Measurements from ENCODE around the gene RBM33.

RBM33 gene

GRCh38 chr7:155603205-155603857 is 41.1 kb upstream of the RBM33 start:
- DNase-seq (ENCODE audit: low read depth), result no peak
- no peak overlapping the region for H3K4me3 ChIP-seq (ENCODE audit: control insufficient read depth, low read depth, low read length)
- TF ChIP-seq CTCF (conservative IDR thresholded peaks at IDR 0.05; ENCODE audit: control insufficient read depth, insufficient read depth, low read depth, low read length), result no peak

- TF ChIP-seq CTCF (conservative IDR thresholded peaks at IDR 0.05; ENCODE audit: control insufficient read depth, insufficient read depth, low read depth, low read length), result no peak
- no peak overlapping the region for H3K4me3 ChIP-seq (ENCODE audit: control insufficient read depth, low read depth, low read length)
- no peak for DNase-seq (ENCODE audit: low read depth)
These were observed 40.5 kb upstream of the RBM33 start for GRCh38 chr7:155603858-155604503.

DNA sequence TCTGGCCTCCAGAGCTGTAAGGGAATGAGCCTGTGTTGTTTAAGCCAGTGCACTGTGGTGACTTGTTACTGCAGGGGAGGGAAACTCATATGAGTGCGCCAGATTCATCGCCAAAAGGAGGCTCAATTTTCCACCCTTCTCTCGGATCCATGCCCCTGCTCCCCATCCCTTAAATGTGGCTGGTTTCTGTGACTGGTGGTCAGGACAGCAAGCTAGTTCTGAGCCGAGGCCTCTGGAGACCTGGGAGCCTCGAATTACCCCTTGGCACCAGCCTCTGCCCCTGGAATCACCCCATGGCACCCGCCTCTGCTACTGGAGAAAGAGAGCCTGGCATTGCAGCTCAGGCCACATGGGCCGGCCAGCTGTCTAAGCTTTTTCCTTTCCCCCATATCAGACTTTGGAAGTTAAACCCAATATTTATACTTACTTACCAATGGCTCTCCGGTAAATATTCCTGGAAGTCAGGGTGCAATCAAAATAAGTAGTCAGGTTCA is 39.9 kb upstream of the RBM33 start:
- DNase-seq (ENCODE audit: low read depth), result no peak
- no peak for TF ChIP-seq CTCF (conservative IDR thresholded peaks at IDR 0.05; ENCODE audit: control insufficient read depth, insufficient read depth, low read depth, low read length)
- H3K4me3 ChIP-seq (ENCODE audit: control insufficient read depth, low read depth, low read length), result no peak overlapping the region

DNA sequence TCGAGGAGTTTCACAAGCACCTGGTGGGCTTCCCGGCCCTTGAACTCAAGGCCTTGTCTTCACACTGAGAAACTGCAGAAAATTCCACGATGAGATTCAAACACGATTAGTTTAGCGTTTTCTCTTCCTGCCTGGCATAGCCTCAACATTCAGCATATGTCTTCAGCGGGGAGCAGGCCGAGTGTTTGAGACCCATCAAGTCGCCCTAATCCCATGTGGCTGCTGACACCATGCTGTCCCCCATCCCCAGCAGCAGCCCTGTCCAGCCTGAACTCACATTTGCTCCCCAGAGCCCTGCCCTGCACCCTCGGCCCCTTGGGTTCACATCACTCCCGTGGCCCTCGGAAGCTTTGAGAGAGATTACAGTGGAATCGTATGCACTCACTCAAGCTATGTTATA is 35.3 kb upstream of the RBM33 start:
- no peak for TF ChIP-seq CTCF (conservative IDR thresholded peaks at IDR 0.05; ENCODE audit: control insufficient read depth, insufficient read depth, low read depth, low read length)
- DNase-seq (ENCODE audit: low read depth), result no peak
- no peak overlapping the region for H3K4me3 ChIP-seq (ENCODE audit: control insufficient read depth, low read depth, low read length)

- TF ChIP-seq CTCF (conservative IDR thresholded peaks at IDR 0.05; ENCODE audit: control insufficient read depth, insufficient read depth, low read depth, low read length), result no peak
- H3K4me3 ChIP-seq (ENCODE audit: control insufficient read depth, low read depth, low read length), result no peak overlapping the region
- no peak for DNase-seq (ENCODE audit: low read depth)
These were observed 33.7 kb upstream of the RBM33 start for GRCh38 chr7:155610633-155611193.

DNA sequence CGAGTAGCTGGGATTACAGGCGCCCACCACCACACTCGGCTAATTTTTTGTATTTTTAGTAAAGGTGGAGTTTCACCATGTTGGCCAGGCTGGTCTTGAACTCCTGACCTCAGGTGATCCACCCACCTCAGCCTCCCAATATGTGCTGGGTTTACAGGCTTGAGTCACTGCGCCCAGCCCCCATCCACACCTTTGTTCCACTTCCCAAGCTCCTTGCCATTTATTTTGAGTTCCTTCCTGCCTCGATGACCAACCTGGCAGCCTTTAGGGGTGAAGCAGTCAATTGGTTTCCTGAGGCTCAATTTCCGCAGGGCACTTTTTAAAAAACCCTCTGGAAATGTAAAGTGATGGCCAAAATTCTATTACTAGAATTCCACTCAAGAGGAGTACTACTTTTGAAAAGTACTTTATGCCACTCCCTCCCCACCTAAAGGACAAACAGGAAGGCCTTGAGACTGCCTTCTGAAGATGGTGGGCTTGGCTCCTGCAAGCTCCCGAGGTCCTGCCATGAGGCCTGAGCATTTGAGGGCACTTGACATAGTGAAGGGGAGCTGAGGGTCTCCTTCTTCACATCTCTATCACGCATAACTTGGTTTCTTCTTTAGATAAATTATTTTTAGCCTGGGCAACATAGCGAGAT is 32.5 kb upstream of the RBM33 start:
- DNase-seq (ENCODE audit: low read depth), result no peak
- no peak for TF ChIP-seq CTCF (conservative IDR thresholded peaks at IDR 0.05; ENCODE audit: control insufficient read depth, insufficient read depth, low read depth, low read length)
- no peak overlapping the region for H3K4me3 ChIP-seq (ENCODE audit: control insufficient read depth, low read depth, low read length)
